Ishikawa (cell line): Measurements from ENCODE around the gene ABAT.

Source experiments
- CEBPB ChIP-seq: IDR thresholded peaks from 2 replicates; pipeline ENCODE4 v1.6.1; 2012
- CREB1 ChIP-seq: IDR thresholded peaks from 2 replicates; pipeline ENCODE4 v1.6.1; 2012; ENCODE audit warnings: low read depth
- EGR1 ChIP-seq: IDR thresholded peaks from 2 replicates; pipeline ENCODE4 v1.6.1; 2012
- EP300 ChIP-seq: IDR thresholded peaks from 2 replicates; pipeline ENCODE4 v1.6.1; 2012; ENCODE audit warnings: borderline replicate concordance
- NFIC ChIP-seq: IDR thresholded peaks from 2 replicates; pipeline ENCODE4 v1.6.1; 2012
- RAD21 ChIP-seq: IDR thresholded peaks from 2 replicates; pipeline ENCODE4 v1.6.1; 2012; ENCODE audit warnings: low read depth
- REST ChIP-seq: IDR thresholded peaks from 2 replicates; pipeline ENCODE4 v1.6.1; 2012; ENCODE audit warnings: low read depth, mild to moderate bottlenecking
- TAF1 ChIP-seq: IDR thresholded peaks from 2 replicates; pipeline ENCODE4 v1.6.1; 2012; ENCODE audit warnings: low read depth, mild to moderate bottlenecking
- TCF12 ChIP-seq: IDR thresholded peaks from 2 replicates; pipeline ENCODE4 v1.6.1; 2012; ENCODE audit warnings: low read depth
- USF1 ChIP-seq: IDR thresholded peaks from 2 replicates; pipeline ENCODE4 v1.6.1; 2012
- YY1 ChIP-seq: IDR thresholded peaks from 2 replicates; pipeline ENCODE4 v1.6.1; 2012; ENCODE audit warnings: low read depth

DNA sequence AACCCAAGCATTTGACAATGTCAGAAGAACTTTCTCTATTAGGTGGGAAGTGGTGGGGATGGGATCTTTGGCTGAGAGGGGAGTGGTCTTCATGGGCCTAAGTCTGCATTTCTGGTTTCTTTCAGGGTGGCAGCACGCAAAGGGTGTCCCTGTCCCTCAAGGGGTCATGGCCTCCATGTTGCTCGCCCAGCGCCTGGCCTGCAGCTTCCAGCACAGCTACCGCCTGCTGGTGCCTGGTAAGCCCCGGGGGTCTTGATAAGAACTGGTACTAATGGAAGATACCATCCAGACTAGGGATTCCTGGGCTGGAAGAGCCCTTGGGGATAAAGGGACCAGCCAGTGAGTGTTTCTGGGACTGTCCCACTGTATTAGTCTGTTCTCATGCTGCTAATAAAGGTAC lies 61.2 kb downstream of the ABAT start:
- no peak for TF ChIP-seq REST
- TF ChIP-seq USF1: no peak
- TF ChIP-seq EP300: no peak
- no peak for TF ChIP-seq YY1
- TF ChIP-seq NFIC: no peak
- TF ChIP-seq TCF12: no peak
- no peak for TF ChIP-seq CEBPB
- no peak for TF ChIP-seq TAF1
- no peak for TF ChIP-seq EGR1
- TF ChIP-seq CREB1: no peak
- no peak for TF ChIP-seq RAD21
